IMR-90 (cell line): ENCODE measurements around the gene TRAT1. TPM values are rescaled to one million over a fixed set of nuclear protein-coding genes. Genes with fewer than 3 reads are reported as not detected.

Source experiments
- ATAC-seq: fragments of 200-7000 bp; cut with Tn5 transposase; 2 replicates; pipeline ENCODE4 v1.9.1; 2020; ENCODE audit warnings: low read depth, mild to moderate bottlenecking, moderate library complexity
- BruUV-seq: library from RNA; stranded (reverse); fragments of 400-500 nt; replicated peaks from 2 replicates; lab custom pipeline; 2021; lab: Mats Ljungman, UMichigan
- CTCF ChIA-PET: fragments of 300-600 bp; formaldehyde crosslinking; extraction: SDS; loops from one replicate; lab custom pipeline; 2021; ENCODE audit warnings: antibody characterized with exemption; lab: Yijun Ruan, JAX
- POLR2A ChIA-PET: fragments of 300-600 bp; sonication (Branson Sonifier 250); formaldehyde crosslinking; loops from one replicate; lab custom pipeline; 2022; ENCODE audit warnings: antibody characterized with exemption; ENCODE audit not compliant: unreplicated experiment; lab: Charles Lee
- DNase-seq: peaks from one replicate; pipeline ENCODE4 v3.0.0; 2013
- H2AFZ ChIP-seq: replicated peaks from 2 replicates; pipeline ENCODE3; 2013; ENCODE audit warnings: low read length, mild to moderate bottlenecking; ENCODE audit not compliant: poor library complexity
- H2AK5ac ChIP-seq: 2 replicates; pipeline ENCODE4 v1.6.1; 2013; ENCODE audit warnings: low read depth, low read length, inconsistent platforms
- H2AK9ac ChIP-seq: replicated peaks from 2 replicates; pipeline ENCODE3; 2013; ENCODE audit warnings: mild to moderate bottlenecking, low read depth, low read length, moderate library complexity; ENCODE audit not compliant: poor library complexity
- H2BK120ac ChIP-seq: 2 replicates; pipeline ENCODE4 v1.6.1; 2013; ENCODE audit warnings: low read depth, low read length, inconsistent platforms
- H2BK15ac ChIP-seq: 3 replicates; pipeline ENCODE4 v1.6.1; 2013; ENCODE audit warnings: low read depth, low read length, inconsistent platforms
- H2BK20ac ChIP-seq: 2 replicates; pipeline ENCODE4 v1.6.1; 2013; ENCODE audit warnings: low read depth, mild to moderate bottlenecking, inconsistent platforms, low read length, moderate library complexity
- H2BK5ac ChIP-seq: 2 replicates; pipeline ENCODE4 v1.6.1; 2013; ENCODE audit warnings: mild to moderate bottlenecking, low read depth, low read length, inconsistent platforms; ENCODE audit not compliant: poor library complexity, severe bottlenecking
- H3K14ac ChIP-seq: replicated peaks from 2 replicates; pipeline ENCODE4 v1.6.1; 2013; ENCODE audit warnings: low read depth, low read length, inconsistent platforms
- H3K18ac ChIP-seq: 2 replicates; pipeline ENCODE4 v1.6.1; 2013; ENCODE audit warnings: low read depth, low read length, control low read depth
- H3K23ac ChIP-seq: 2 replicates; pipeline ENCODE4 v1.6.1; 2013; ENCODE audit warnings: low read depth, low read length, inconsistent platforms
- H3K27ac ChIP-seq: 2 replicates; pipeline ENCODE4 v1.5.1; 2013; ENCODE audit warnings: mild to moderate bottlenecking, control low read depth, low read length; ENCODE audit not compliant: insufficient read depth
- H3K27me3 ChIP-seq: 2 replicates; pipeline ENCODE4 v1.6.1; 2013; ENCODE audit warnings: low read length; ENCODE audit not compliant: control insufficient read depth, insufficient read depth
- H3K36me3 ChIP-seq: 2 replicates; pipeline ENCODE4 v1.6.1; 2013; ENCODE audit warnings: low read length, mixed read lengths; ENCODE audit not compliant: control insufficient read depth, insufficient read depth
- H3K4ac ChIP-seq: 2 replicates; pipeline ENCODE4 v1.6.1; 2013; ENCODE audit warnings: low read depth, low read length, inconsistent platforms
- H3K4me1 ChIP-seq: 2 replicates; pipeline ENCODE4 v1.6.1; 2013; ENCODE audit warnings: low read length, mixed read lengths; ENCODE audit not compliant: control insufficient read depth, insufficient read depth
- H3K4me2 ChIP-seq: 2 replicates; pipeline ENCODE4 v1.6.1; 2013; ENCODE audit warnings: low read depth, mild to moderate bottlenecking, control low read depth, low read length, moderate library complexity
- H3K4me3 ChIP-seq: 2 replicates; pipeline ENCODE4 v1.5.1; 2013; ENCODE audit warnings: low read depth, mild to moderate bottlenecking, control low read depth, low read length, moderate library complexity; ENCODE audit not compliant: insufficient read depth
- H3K56ac ChIP-seq: 2 replicates; pipeline ENCODE4 v1.6.1; 2013; ENCODE audit warnings: low read length, inconsistent platforms; ENCODE audit not compliant: insufficient read depth; ENCODE audit errors: extremely low read depth
- H3K79me1 ChIP-seq, 2 experiments: 2 replicates each; pipeline ENCODE4 v1.6.1; 2013; ENCODE audit warnings: low read length in 2 of 2, inconsistent platforms in 1 of 2, low read depth in 1 of 2
- H3K9ac ChIP-seq: 2 replicates; pipeline ENCODE4 v1.6.1; 2013; ENCODE audit warnings: low read depth, low read length, control low read depth
- H3K9me1 ChIP-seq: 2 replicates; pipeline ENCODE4 v1.6.1; 2013; ENCODE audit warnings: low read length, inconsistent platforms; ENCODE audit not compliant: insufficient read depth
- H3K9me3 ChIP-seq: 2 replicates; pipeline ENCODE4 v1.6.1; 2013; ENCODE audit warnings: low read length; ENCODE audit not compliant: control insufficient read depth, insufficient read depth
- H4K20me1 ChIP-seq: 2 replicates; pipeline ENCODE4 v1.6.1; 2013; ENCODE audit warnings: low read length, inconsistent platforms; ENCODE audit not compliant: insufficient read depth
- H4K5ac ChIP-seq: 2 replicates; pipeline ENCODE4 v1.6.1; 2013; ENCODE audit warnings: mild to moderate bottlenecking, low read depth, low read length, control low read depth
- H4K8ac ChIP-seq, 2 experiments: 2 replicates each; pipeline ENCODE4 v1.6.1; 2013; ENCODE audit warnings: low read depth in 2 of 2, low read length in 2 of 2, control low read depth in 1 of 2, inconsistent platforms in 1 of 2
- H4K91ac ChIP-seq: 2 replicates; pipeline ENCODE4 v1.6.1; 2013; ENCODE audit warnings: low read depth, low read length, inconsistent platforms; ENCODE audit not compliant: insufficient read depth
- CEBPB ChIP-seq: IDR thresholded peaks from 2 replicates; pipeline ENCODE4 v1.6.1; 2012; ENCODE audit warnings: low read depth, low read length, improper control_type of control experiment
- CHD1 ChIP-seq: IDR thresholded peaks from 2 replicates; pipeline ENCODE4 v1.6.1; 2012; ENCODE audit warnings: low read depth, low read length, improper control_type of control experiment
- FOS ChIP-seq: fragments of 150-350 bp; IDR thresholded peaks from 2 replicates; pipeline ENCODE4 v1.6.1; 2016; ENCODE audit warnings: low read depth, low read length
- MAFK ChIP-seq: IDR thresholded peaks from 2 replicates; pipeline ENCODE4 v1.6.1; 2012; ENCODE audit warnings: low read depth, low read length, improper control_type of control experiment
- MAZ ChIP-seq: IDR thresholded peaks from 2 replicates; pipeline ENCODE4 v1.6.1; 2012; ENCODE audit warnings: low read depth, mild to moderate bottlenecking, low read length, improper control_type of control experiment, moderate library complexity, borderline replicate concordance
- NFE2L2 ChIP-seq: fragments of 150-350 bp; IDR thresholded peaks from 2 replicates; pipeline ENCODE4 v1.6.1; 2016; ENCODE audit warnings: low read depth, mild to moderate bottlenecking, low read length
- POLR2A ChIP-seq: IDR thresholded peaks from 2 replicates; pipeline ENCODE4 v1.6.1; 2012; ENCODE audit warnings: mild to moderate bottlenecking, low read depth, low read length
- RCOR1 ChIP-seq: IDR thresholded peaks from 2 replicates; pipeline ENCODE4 v1.6.1; 2012; ENCODE audit warnings: mild to moderate bottlenecking, low read length, improper control_type of control experiment; ENCODE audit not compliant: insufficient replicate concordance
- WGBS, 2 experiments: methylation state at CpG; one replicate each; pipeline versions ENCODE4 v1.1.5 to v1.1.7; 2013; ENCODE audit warnings: missing lambda C conversion rate in 2 of 2; ENCODE audit not compliant: insufficient read length in 1 of 2; ENCODE audit errors: extremely low coverage in 2 of 2; 5-methylcytosine and 5-hydroxymethylcytosine counted together
- dilution Hi-C: fragments of 300-500 bp; cut with HindIII; formaldehyde crosslinking; loops from one replicate; pipeline ENCODE4 v1.14.3; 2018; ENCODE audit warnings: low sequenced_read_pairs; ENCODE audit not compliant: unreplicated experiment
- in situ Hi-C: fragments of 300-500 bp; cut with MboI; formaldehyde crosslinking; loops from 3 replicates; pipeline ENCODE4 v1.14.3; 2019; ENCODE audit warnings: low sequenced_read_pairs, inconsistent platforms, mixed read lengths
- intact Hi-C: fragments of 100-400 bp; cut with micrococcal nuclease; formaldehyde crosslinking; loops from 2 replicates; pipeline ENCODE4 v1.10.0; 2022
- polyA plus RNA-seq, 3 experiments: library from polyadenylated mRNA; depleted of rRNA; stranded (reverse); fragments of >200 nt; gene quantifications; 2 replicates each; pipeline ENCODE4 v1.2.3, GENCODE V29; 2012; ENCODE audit warnings: low replicate concordance in 1 of 3
- total RNA-seq: library from RNA; depleted of rRNA; stranded (reverse); fragments of >200 nt; gene quantifications from 2 replicates; pipeline ENCODE4 v1.2.3, GENCODE V29; 2012
- TF ChIP-seq, protein P1 (sequence below): conservative IDR thresholded peaks from 2 replicates; pipeline ENCODE4 v1.5.1; 2012; ENCODE audit warnings: mild to moderate bottlenecking, low read depth, low read length, improper control_type of control experiment

TRAT1 gene
- total and polyA plus RNA-seq, 2 of the 4 experiments (the other 2 are of a cell fraction), result not detected

DNA sequence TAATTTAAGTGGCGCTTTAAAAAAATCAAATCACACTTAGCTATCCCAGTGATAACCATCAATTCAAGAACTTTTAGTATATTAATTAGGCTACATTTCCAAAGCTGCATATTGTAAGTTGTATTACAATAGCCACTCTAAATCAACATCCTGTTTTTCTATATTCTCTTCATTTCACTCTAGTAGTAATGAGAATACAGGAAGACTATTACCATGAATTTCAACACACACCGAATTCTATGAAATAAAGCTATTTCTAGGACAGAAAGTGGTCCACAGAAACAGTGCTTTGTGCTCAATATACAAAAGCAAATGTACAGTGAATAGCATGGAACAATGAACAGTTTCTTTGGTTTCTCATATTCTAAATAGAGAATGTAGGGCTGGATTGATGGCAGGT lies 24.6 kb downstream of the TRAT1 start:
- POLR2A ChIA-PET, result no interaction called here
- in situ Hi-C loops, result no loop called here

More for the DNA sequence above, 24.6 kb downstream of the TRAT1 start:
- H4K91ac ChIP-seq, result no peak overlapping the region
- CTCF ChIA-PET, result no interaction called here
- H4K8ac ChIP-seq, result no peak overlapping the region
- H2BK120ac ChIP-seq, result no peak overlapping the region
- ATAC-seq, result no peak
- H3K14ac ChIP-seq, result no peak overlapping the region
- H2BK5ac ChIP-seq, result no peak overlapping the region
- H4K20me1 ChIP-seq, result no peaks in the 10 kb centered on the region
- TF ChIP-seq, protein P1, sequence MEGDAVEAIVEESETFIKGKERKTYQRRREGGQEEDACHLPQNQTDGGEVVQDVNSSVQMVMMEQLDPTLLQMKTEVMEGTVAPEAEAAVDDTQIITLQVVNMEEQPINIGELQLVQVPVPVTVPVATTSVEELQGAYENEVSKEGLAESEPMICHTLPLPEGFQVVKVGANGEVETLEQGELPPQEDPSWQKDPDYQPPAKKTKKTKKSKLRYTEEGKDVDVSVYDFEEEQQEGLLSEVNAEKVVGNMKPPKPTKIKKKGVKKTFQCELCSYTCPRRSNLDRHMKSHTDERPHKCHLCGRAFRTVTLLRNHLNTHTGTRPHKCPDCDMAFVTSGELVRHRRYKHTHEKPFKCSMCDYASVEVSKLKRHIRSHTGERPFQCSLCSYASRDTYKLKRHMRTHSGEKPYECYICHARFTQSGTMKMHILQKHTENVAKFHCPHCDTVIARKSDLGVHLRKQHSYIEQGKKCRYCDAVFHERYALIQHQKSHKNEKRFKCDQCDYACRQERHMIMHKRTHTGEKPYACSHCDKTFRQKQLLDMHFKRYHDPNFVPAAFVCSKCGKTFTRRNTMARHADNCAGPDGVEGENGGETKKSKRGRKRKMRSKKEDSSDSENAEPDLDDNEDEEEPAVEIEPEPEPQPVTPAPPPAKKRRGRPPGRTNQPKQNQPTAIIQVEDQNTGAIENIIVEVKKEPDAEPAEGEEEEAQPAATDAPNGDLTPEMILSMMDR, result no peak
- TF ChIP-seq RCOR1 (no peak), MAFK (no peak), MAZ (no peak), NFE2L2 (no peak), FOS (no peak), POLR2A (no peak), CEBPB (no peak), CHD1 (no peak)
- intact Hi-C loops, result no loop called here
- no peak overlapping the region for H3K23ac ChIP-seq
- H4K5ac ChIP-seq, result no peak overlapping the region
- H3K9me3 ChIP-seq, result no peaks in the 10 kb centered on the region
- H2BK20ac ChIP-seq, result no peak overlapping the region
- no peak overlapping the region for H2AK9ac ChIP-seq
- no peak overlapping the region for H2AK5ac ChIP-seq
- BruUV-seq, result no TSS peak
- H3K56ac ChIP-seq, result no peak overlapping the region
- H3K18ac ChIP-seq, result no peak overlapping the region
- H3K36me3 ChIP-seq, result no peaks in the 10 kb centered on the region
- no peaks in the 10 kb centered on the region for H3K4me1 ChIP-seq
- no peaks in the 10 kb centered on the region for H3K27me3 ChIP-seq
- no peak overlapping the region for H2BK15ac ChIP-seq
- no peak overlapping the region for H3K4me2 ChIP-seq
- dilution Hi-C loops, result no loop called here
- H3K79me1 ChIP-seq, result no peaks in the 10 kb centered on the region
- no peak overlapping the region for H2AFZ ChIP-seq
- no peak overlapping the region for H3K9ac ChIP-seq
- no peak overlapping the region for H3K27ac ChIP-seq
- no peak for DNase-seq
- no peaks in the 10 kb centered on the region for H3K9me1 ChIP-seq
- H3K4ac ChIP-seq, result no peak overlapping the region
- H3K4me3 ChIP-seq, result no peak overlapping the region
- no CpG with 5 or more reads among the region's 2 CpGs for WGBS, 2 experiments
